A549 (cell line): Measurements from ENCODE around the gene TRMT1L. TPM values are rescaled to one million over a fixed set of nuclear protein-coding genes. Genes with fewer than 3 reads are reported as not detected.

ENCODE experiments used
- ATAC-seq, 2 experiments: fragments of 200-7000 bp in 1 of 2; fragments of >200 bp in 1 of 2; cut with Nextera tagmentation in 1 of 2; cut with Tn5 transposase in 1 of 2; 3 replicates each; pipeline versions ENCODE4 v1.8.0 to v1.9.1; 2018 to 2020; ENCODE audit warnings: mild to moderate bottlenecking in 1 of 2, moderate library complexity in 1 of 2
- CTCF ChIA-PET: fragments of 300-600 bp; sonication (Branson Sonifier 250); formaldehyde crosslinking; extraction: SDS; loops from one replicate; lab custom pipeline; 2021; ENCODE audit warnings: antibody characterized with exemption, inconsistent platforms; lab: Yijun Ruan, JAX
- POLR2A ChIA-PET: fragments of 350-600 bp; formaldehyde crosslinking; extraction: SDS; loops from one replicate; lab custom pipeline; 2021; ENCODE audit warnings: antibody characterized with exemption, inconsistent platforms; lab: Yijun Ruan, JAX
- DNase-seq, 2 experiments: peaks; one replicate each; pipeline versions ENCODE4 v3.0.0 to v3.0.0-alpha.2; 2011 to 2016; ENCODE audit warnings: low read depth in 1 of 2, low spot score in 1 of 2
- FAIRE-seq: peaks from 2 replicates; lab custom pipeline; 2011; peaks lifted over from hg19 to GRCh38; lab: Jason Lieb, UNC
- H3K27ac ChIP-seq, 2 experiments: fragments of >200 bp; sonication (Bioruptor Twin); formaldehyde crosslinking; 3 replicates each; pipeline ENCODE4 v1.5.1; 2016 to 2017
- H3K4me1 ChIP-seq: fragments of >200 bp; sonication (Bioruptor Twin); formaldehyde crosslinking; 3 replicates; pipeline ENCODE4 v1.6.1; 2016
- H3K4me2 ChIP-seq: fragments of >200 bp; sonication (Bioruptor Twin); formaldehyde crosslinking; 3 replicates; pipeline ENCODE4 v1.6.1; 2016
- H3K4me3 ChIP-seq: fragments of >200 bp; sonication (Bioruptor Twin); formaldehyde crosslinking; 3 replicates; pipeline ENCODE4 v1.5.1; 2016
- H3K9me3 ChIP-seq: fragments of >200 bp; sonication (Bioruptor Twin); formaldehyde crosslinking; 3 replicates; pipeline ENCODE4 v1.6.1; 2016
- CBX8 ChIP-seq: fragments of 200-600 bp; sonication (generic); IDR thresholded peaks from 2 replicates; pipeline ENCODE4 v1.6.1; 2016
- CEBPB ChIP-seq, 2 experiments: fragments of >200 bp in 1 of 2; sonication (Bioruptor Twin) in 1 of 2; formaldehyde crosslinking in 1 of 2; IDR thresholded peaks; 2 replicates each; pipeline ENCODE4 v1.6.1; 2012 to 2016
- CHD4 ChIP-seq: fragments of 200-600 bp; sonication (generic); IDR thresholded peaks from 2 replicates; pipeline ENCODE4 v1.6.1; 2016; ENCODE audit warnings: antibody characterized with exemption, mild to moderate bottlenecking, borderline replicate concordance
- EHF ChIP-seq: fragments of 250-450 bp; sonication (Bioruptor Pico); IDR thresholded peaks from 2 replicates; pipeline ENCODE4 v1.5.0; 2020; ENCODE audit warnings: mild to moderate bottlenecking
- EHMT2 ChIP-seq: fragments of 200-600 bp; sonication (generic); IDR thresholded peaks from 2 replicates; pipeline ENCODE4 v1.6.1; 2016; ENCODE audit warnings: antibody characterized with exemption, low read depth, mild to moderate bottlenecking, moderate library complexity
- FOSB ChIP-seq: fragments of 250-450 bp; sonication (Bioruptor Pico); IDR thresholded peaks from 2 replicates; pipeline ENCODE4 v1.5.0; 2020; ENCODE audit warnings: mild to moderate bottlenecking, moderate library complexity
- FOSL2 ChIP-seq, 2 experiments: fragments of 450-650 bp in 1 of 2; fragments of >200 bp in 1 of 2; sonication (Bioruptor Twin) in 1 of 2; formaldehyde crosslinking; IDR thresholded peaks; 2 replicates each; pipeline versions ENCODE4 v1.5.0 to v1.6.1; 2016 to 2020; ENCODE audit warnings: mild to moderate bottlenecking in 1 of 2, moderate library complexity in 1 of 2
- GATA3 ChIP-seq: IDR thresholded peaks from 2 replicates; pipeline ENCODE4 v1.6.1; 2012; ENCODE audit warnings: borderline replicate concordance
- HDAC2 ChIP-seq: fragments of 200-600 bp; sonication (generic); IDR thresholded peaks from 2 replicates; pipeline ENCODE4 v1.6.1; 2016
- HOXB13 ChIP-seq: fragments of 250-450 bp; sonication (Bioruptor Pico); IDR thresholded peaks from 2 replicates; pipeline ENCODE4 v1.5.0; 2020; ENCODE audit warnings: low read depth, mild to moderate bottlenecking, moderate library complexity
- JUNB ChIP-seq: fragments of >200 bp; sonication (Bioruptor Twin); formaldehyde crosslinking; IDR thresholded peaks from 2 replicates; pipeline ENCODE4 v1.6.1; 2016
- MAZ ChIP-seq: fragments of 150-350 bp; IDR thresholded peaks from 2 replicates; pipeline ENCODE4 v1.6.1; 2014; ENCODE audit warnings: antibody characterized with exemption, low read depth, low read length, borderline replicate concordance
- MYC ChIP-seq: IDR thresholded peaks from 2 replicates; pipeline ENCODE4 v1.6.1; 2012; ENCODE audit warnings: mild to moderate bottlenecking, inconsistent platforms, low read length, improper control_type of control experiment, borderline replicate concordance
- NPAS2 ChIP-seq: fragments of 250-450 bp; sonication (Bioruptor Pico); IDR thresholded peaks from 2 replicates; pipeline ENCODE4 v1.8.0; 2022; ENCODE audit warnings: mild to moderate bottlenecking, moderate library complexity, borderline replicate concordance
- NR3C1 ChIP-seq: fragments of >200 bp; sonication (Bioruptor Twin); formaldehyde crosslinking; IDR thresholded peaks from 3 replicates; pipeline ENCODE4 v1.6.1; 2017
- PHF8 ChIP-seq: fragments of 200-600 bp; sonication (generic); IDR thresholded peaks from 2 replicates; pipeline ENCODE4 v1.6.1; 2016; ENCODE audit warnings: low read depth, mild to moderate bottlenecking, antibody characterized with exemption, moderate library complexity, borderline replicate concordance
- POLR2A ChIP-seq: IDR thresholded peaks from 2 replicates; pipeline ENCODE4 v1.6.1; 2012; ENCODE audit warnings: mild to moderate bottlenecking, low read length
- RAD21 ChIP-seq, 2 experiments: fragments of >200 bp in 1 of 2; sonication (Bioruptor Twin) in 1 of 2; formaldehyde crosslinking in 1 of 2; IDR thresholded peaks in 1 of 2; conservative IDR thresholded peaks in 1 of 2; 2 replicates in 1 of 2; 3 replicates in 1 of 2; pipeline ENCODE4 v1.6.1; 2012 to 2018; ENCODE audit warnings: inconsistent platforms in 1 of 2
- RFX5 ChIP-seq: fragments of 450-650 bp; IDR thresholded peaks from 2 replicates; pipeline ENCODE4 v1.7.1; 2014; ENCODE audit warnings: antibody characterized with exemption, mild to moderate bottlenecking, moderate library complexity
- TFCP2L1 ChIP-seq: fragments of 250-450 bp; sonication (Bioruptor Pico); IDR thresholded peaks from 2 replicates; pipeline ENCODE4 v1.5.0; 2021; ENCODE audit warnings: mild to moderate bottlenecking
- TP53 ChIP-seq: fragments of 250-450 bp; sonication (Bioruptor Pico); IDR thresholded peaks from 2 replicates; pipeline ENCODE4 v1.5.0; 2021; ENCODE audit warnings: mild to moderate bottlenecking, moderate library complexity
- ZSCAN20 ChIP-seq: fragments of 250-450 bp; sonication (Bioruptor Pico); IDR thresholded peaks from 2 replicates; pipeline ENCODE4 v1.8.0; 2022; ENCODE audit warnings: mild to moderate bottlenecking, moderate library complexity
- WGBS: methylation state at CpG from one replicate; pipeline ENCODE4 v1.1.6; 2017; ENCODE audit errors: missing lambda C conversion rate; 5-methylcytosine and 5-hydroxymethylcytosine counted together
- polyA minus RNA-seq: library from RNA; depleted of rRNA, polyadenylated mRNA; stranded (reverse); fragments of >200 nt; gene quantifications from 2 replicates; pipeline ENCODE4 v1.2.3, GENCODE V29; 2011; rRNA and poly(A)+ RNA removed
- polyA plus RNA-seq, 4 experiments: library from polyadenylated mRNA; depleted of rRNA in 3 of 4; stranded (reverse); fragments of >200 nt; fragmentation: RNase III in 1 of 4; extraction: RNeasy Plus Mini Kit Qiagen cat#74134 plus additional on column Dnase treatment in 1 of 4; gene quantifications; 2 replicates in 3 of 4; 3 replicates in 1 of 4; pipeline ENCODE4 v1.2.3, GENCODE V29; 2011 to 2017
- TF ChIP-seq, protein P1 (sequence below): IDR thresholded peaks from 2 replicates; pipeline ENCODE4 v1.6.1; 2012
- TF ChIP-seq, protein P2 (sequence below): fragments of 200-600 bp; sonication (generic); IDR thresholded peaks from 2 replicates; pipeline ENCODE4 v1.6.1; 2016; ENCODE audit warnings: antibody characterized with exemption, mild to moderate bottlenecking, moderate library complexity
- TF ChIP-seq, protein P3 (sequence below): fragments of 150-350 bp; IDR thresholded peaks from 2 replicates; pipeline ENCODE4 v1.6.1; 2014; ENCODE audit warnings: low read depth, mild to moderate bottlenecking, low read length
- TF ChIP-seq, protein P4 (sequence below): fragments of >200 bp; sonication (Bioruptor Twin); formaldehyde crosslinking; IDR thresholded peaks from 3 replicates; pipeline ENCODE4 v1.6.1; 2016
- TF ChIP-seq, protein P5 (sequence below): IDR thresholded peaks from 2 replicates; pipeline ENCODE4 v1.6.1; 2012; ENCODE audit warnings: low read depth, borderline replicate concordance
- TF ChIP-seq, protein P6 (sequence below): fragments of 450-650 bp; IDR thresholded peaks from 2 replicates; pipeline ENCODE4 v1.6.1; 2014; ENCODE audit warnings: antibody characterized with exemption

The TRMT1L gene, protein sequence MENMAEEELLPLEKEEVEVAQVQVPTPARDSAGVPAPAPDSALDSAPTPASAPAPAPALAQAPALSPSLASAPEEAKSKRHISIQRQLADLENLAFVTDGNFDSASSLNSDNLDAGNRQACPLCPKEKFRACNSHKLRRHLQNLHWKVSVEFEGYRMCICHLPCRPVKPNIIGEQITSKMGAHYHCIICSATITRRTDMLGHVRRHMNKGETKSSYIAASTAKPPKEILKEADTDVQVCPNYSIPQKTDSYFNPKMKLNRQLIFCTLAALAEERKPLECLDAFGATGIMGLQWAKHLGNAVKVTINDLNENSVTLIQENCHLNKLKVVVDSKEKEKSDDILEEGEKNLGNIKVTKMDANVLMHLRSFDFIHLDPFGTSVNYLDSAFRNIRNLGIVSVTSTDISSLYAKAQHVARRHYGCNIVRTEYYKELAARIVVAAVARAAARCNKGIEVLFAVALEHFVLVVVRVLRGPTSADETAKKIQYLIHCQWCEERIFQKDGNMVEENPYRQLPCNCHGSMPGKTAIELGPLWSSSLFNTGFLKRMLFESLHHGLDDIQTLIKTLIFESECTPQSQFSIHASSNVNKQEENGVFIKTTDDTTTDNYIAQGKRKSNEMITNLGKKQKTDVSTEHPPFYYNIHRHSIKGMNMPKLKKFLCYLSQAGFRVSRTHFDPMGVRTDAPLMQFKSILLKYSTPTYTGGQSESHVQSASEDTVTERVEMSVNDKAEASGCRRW
- polyA plus RNA-seq (2011; rRNA removed): 45.1 and 52.4 TPM in 2 replicates
- 8.3 and 8.7 TPM in 2 replicates for polyA plus RNA-seq (2012; cell fraction: cytosol; rRNA removed)
- 4.8 and 5.6 TPM in 2 replicates for polyA plus RNA-seq (2012; cell fraction: nucleus; rRNA removed)
- 14.9 to 17.3 TPM (median 16.1 TPM) in 3 replicates for polyA plus RNA-seq (2017; fragmentation: RNase III; extraction: RNeasy Plus Mini Kit Qiagen cat#74134 plus additional on column Dnase treatment)
- polyA minus RNA-seq: 26.2 and 27.1 TPM in 2 replicates

DNA sequence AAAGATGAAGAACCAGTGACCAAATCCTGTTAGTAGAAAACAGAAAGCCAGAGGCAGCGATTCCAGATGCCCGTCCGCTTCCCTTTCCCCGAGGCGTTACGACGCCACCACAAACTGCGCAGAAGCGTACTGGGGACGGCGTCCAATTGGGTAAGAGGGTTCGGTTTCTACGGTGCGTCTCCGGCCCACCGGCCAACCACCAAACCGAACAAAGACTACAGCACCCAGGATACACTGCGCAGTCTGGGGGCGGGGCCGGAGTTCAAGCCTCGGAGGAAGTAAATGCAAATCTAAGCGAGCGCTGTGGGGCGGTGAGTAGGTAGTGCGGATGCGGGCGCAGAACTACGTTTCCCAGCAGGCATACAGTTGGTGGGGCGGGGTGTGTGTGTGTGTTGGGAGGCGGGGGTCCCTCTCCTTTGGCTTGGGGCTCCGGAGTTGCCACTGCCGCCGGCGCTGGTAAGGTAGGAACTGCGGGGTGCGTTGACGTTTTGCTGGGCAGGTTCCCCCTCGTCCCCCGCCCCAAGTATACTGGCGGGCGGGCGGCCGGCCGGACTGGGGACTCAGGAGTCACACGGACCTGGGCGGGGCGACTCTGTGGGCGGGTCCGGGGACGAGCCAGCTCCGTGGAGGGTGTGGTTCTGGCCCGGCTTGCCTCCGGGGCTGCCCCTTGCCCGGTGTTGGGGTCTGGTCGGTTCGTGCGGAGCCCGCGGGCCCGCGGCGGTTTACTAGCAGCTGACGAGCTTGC is at the start of gene TRMT1L, which contains the start of gene SWT1:
TSS of gene TRMT1L (minus strand) at position 100 of the 745 bp plus-strand sequence. CDS start 241 bp downstream, outside the sequence.
TSS of gene SWT1 (plus strand) at position 314 of the 745 bp plus-strand sequence. CDS start 3,675 bp downstream, outside the sequence.
- Histone ChIP-seq H3K4me3 (peak within 1 kb of the TSS; percentile 86), H3K27ac (peak within 1 kb of the TSS; percentile 92 to 95), H3K9me3 (no peaks in the 10 kb centered on the region), H3K4me1 (peaks cover 26% of the 10 kb centered on the region), H3K4me2 (peak within 1 kb of the TSS; percentile 98)
- ATAC-seq (peak; percentile 95 to 97), FAIRE-seq (no peak), DNase-seq (peak; percentile 81 to 99)
- ChIA-PET CTCF (interaction anchor here (1.2 to 2.5 kb wide), 6 partner anchors 8 to 172 kb away, joined by 3 to 21 read pairs (median 4); no protein-coding TSS in a partner anchor), POLR2A (interaction anchor here (0.6 to 1.8 kb wide), 3 partner anchors 13 to 160 kb away, joined by 3 to 14 read pairs (median 3); partner anchors contain the start of genes IVNS1ABP and RNF2)
- WGBS: under 1% methylated on average over 39 of the region's 63 CpGs
- TF ChIP-seq, protein P1, sequence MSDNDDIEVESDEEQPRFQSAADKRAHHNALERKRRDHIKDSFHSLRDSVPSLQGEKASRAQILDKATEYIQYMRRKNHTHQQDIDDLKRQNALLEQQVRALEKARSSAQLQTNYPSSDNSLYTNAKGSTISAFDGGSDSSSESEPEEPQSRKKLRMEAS: peak; percentile 55
- TF ChIP-seq, protein P2, sequence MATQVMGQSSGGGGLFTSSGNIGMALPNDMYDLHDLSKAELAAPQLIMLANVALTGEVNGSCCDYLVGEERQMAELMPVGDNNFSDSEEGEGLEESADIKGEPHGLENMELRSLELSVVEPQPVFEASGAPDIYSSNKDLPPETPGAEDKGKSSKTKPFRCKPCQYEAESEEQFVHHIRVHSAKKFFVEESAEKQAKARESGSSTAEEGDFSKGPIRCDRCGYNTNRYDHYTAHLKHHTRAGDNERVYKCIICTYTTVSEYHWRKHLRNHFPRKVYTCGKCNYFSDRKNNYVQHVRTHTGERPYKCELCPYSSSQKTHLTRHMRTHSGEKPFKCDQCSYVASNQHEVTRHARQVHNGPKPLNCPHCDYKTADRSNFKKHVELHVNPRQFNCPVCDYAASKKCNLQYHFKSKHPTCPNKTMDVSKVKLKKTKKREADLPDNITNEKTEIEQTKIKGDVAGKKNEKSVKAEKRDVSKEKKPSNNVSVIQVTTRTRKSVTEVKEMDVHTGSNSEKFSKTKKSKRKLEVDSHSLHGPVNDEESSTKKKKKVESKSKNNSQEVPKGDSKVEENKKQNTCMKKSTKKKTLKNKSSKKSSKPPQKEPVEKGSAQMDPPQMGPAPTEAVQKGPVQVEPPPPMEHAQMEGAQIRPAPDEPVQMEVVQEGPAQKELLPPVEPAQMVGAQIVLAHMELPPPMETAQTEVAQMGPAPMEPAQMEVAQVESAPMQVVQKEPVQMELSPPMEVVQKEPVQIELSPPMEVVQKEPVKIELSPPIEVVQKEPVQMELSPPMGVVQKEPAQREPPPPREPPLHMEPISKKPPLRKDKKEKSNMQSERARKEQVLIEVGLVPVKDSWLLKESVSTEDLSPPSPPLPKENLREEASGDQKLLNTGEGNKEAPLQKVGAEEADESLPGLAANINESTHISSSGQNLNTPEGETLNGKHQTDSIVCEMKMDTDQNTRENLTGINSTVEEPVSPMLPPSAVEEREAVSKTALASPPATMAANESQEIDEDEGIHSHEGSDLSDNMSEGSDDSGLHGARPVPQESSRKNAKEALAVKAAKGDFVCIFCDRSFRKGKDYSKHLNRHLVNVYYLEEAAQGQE: no peak
- TF ChIP-seq, protein P3, sequence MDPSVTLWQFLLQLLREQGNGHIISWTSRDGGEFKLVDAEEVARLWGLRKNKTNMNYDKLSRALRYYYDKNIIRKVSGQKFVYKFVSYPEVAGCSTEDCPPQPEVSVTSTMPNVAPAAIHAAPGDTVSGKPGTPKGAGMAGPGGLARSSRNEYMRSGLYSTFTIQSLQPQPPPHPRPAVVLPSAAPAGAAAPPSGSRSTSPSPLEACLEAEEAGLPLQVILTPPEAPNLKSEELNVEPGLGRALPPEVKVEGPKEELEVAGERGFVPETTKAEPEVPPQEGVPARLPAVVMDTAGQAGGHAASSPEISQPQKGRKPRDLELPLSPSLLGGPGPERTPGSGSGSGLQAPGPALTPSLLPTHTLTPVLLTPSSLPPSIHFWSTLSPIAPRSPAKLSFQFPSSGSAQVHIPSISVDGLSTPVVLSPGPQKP: no peak
- TF ChIP-seq, protein P4, sequence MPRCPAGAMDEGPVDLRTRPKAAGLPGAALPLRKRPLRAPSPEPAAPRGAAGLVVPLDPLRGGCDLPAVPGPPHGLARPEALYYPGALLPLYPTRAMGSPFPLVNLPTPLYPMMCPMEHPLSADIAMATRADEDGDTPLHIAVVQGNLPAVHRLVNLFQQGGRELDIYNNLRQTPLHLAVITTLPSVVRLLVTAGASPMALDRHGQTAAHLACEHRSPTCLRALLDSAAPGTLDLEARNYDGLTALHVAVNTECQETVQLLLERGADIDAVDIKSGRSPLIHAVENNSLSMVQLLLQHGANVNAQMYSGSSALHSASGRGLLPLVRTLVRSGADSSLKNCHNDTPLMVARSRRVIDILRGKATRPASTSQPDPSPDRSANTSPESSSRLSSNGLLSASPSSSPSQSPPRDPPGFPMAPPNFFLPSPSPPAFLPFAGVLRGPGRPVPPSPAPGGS: peak; percentile 93
- TF ChIP-seq POLR2A: peak; percentile 90
- no peak for TF ChIP-seq HOXB13 (CRISPR knock-in tag)
- TF ChIP-seq JUNB: no peak
- peak; percentile 18; the same call in 1 of the 2 replicates for TF ChIP-seq PHF8
- TF ChIP-seq MAZ: 0 out of 2 replicates have a peak, but pooled peaks have one; percentile 56
- TF ChIP-seq EHMT2: no peak
- no peak for TF ChIP-seq CBX8
- TF ChIP-seq MYC: no peak
- TF ChIP-seq GATA3: no peak
- no peak for TF ChIP-seq CHD4
- no peak for TF ChIP-seq TP53
- TF ChIP-seq, protein P5, sequence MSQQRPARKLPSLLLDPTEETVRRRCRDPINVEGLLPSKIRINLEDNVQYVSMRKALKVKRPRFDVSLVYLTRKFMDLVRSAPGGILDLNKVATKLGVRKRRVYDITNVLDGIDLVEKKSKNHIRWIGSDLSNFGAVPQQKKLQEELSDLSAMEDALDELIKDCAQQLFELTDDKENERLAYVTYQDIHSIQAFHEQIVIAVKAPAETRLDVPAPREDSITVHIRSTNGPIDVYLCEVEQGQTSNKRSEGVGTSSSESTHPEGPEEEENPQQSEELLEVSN: no peak
- no peak; the same call in 1 of the 2 replicates for TF ChIP-seq TFCP2L1 (CRISPR knock-in tag)
- TF ChIP-seq HDAC2: no peak
- TF ChIP-seq, protein P6, sequence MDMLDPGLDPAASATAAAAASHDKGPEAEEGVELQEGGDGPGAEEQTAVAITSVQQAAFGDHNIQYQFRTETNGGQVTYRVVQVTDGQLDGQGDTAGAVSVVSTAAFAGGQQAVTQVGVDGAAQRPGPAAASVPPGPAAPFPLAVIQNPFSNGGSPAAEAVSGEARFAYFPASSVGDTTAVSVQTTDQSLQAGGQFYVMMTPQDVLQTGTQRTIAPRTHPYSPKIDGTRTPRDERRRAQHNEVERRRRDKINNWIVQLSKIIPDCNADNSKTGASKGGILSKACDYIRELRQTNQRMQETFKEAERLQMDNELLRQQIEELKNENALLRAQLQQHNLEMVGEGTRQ: no peak
- TF ChIP-seq CEBPB (IDR thresholded peaks at IDR 0.05): peak in 1 of 2 experiments; percentile 27; a peak in 1 of 4 replicates
- TF ChIP-seq RAD21 (conservative IDR thresholded peaks at IDR 0.05 in 1 of 2, IDR thresholded peaks at IDR 0.05 in 1 of 2): no peak
- no peak for TF ChIP-seq FOSL2 (IDR thresholded peaks at IDR 0.05)
- TF ChIP-seq FOSL2 (CRISPR knock-in tag; IDR thresholded peaks at IDR 0.05): peak; percentile 16; the same call in 1 of the 2 replicates
- no peak for TF ChIP-seq NPAS2
- no peak for TF ChIP-seq ZSCAN20 (CRISPR knock-in tag)
- TF ChIP-seq EHF (CRISPR knock-in tag): no peak
- no peak for TF ChIP-seq FOSB (CRISPR knock-in tag)
- TF ChIP-seq RFX5: 0 out of 2 replicates have a peak, but pooled peaks have one; percentile 43
- no peak for TF ChIP-seq NR3C1
